Astrocyte (in vitro differentiated cells and primary cell): ENCODE measurements around the gene RGS14. TPM values are rescaled to one million over a fixed set of nuclear protein-coding genes. Genes with fewer than 3 reads are reported as not detected.

Experiments
- DNase-seq: peaks from one replicate; pipeline ENCODE4 v3.0.0-alpha.2; 2010; ENCODE audit warnings: low read depth
- FAIRE-seq: peaks from 2 replicates; lab custom pipeline; 2011; peaks lifted over from hg19 to GRCh38; lab: Jason Lieb, UNC
- H2AFZ ChIP-seq: 2 replicates; pipeline ENCODE4 v1.6.0; 2012; ENCODE audit warnings: low read depth, low read length, inconsistent platforms
- H3K27ac ChIP-seq: 2 replicates; pipeline ENCODE4 v1.5.1; 2011; ENCODE audit warnings: low read depth, low read length, inconsistent platforms
- H3K27me3 ChIP-seq: 2 replicates; pipeline ENCODE4 v1.6.0; 2011; ENCODE audit warnings: low read length, inconsistent platforms; ENCODE audit not compliant: insufficient read depth
- H3K36me3 ChIP-seq: 2 replicates; pipeline ENCODE4 v1.5.1; 2011; ENCODE audit warnings: low read length, inconsistent platforms; ENCODE audit not compliant: insufficient read depth
- H3K4me1 ChIP-seq: 2 replicates; pipeline ENCODE4 v1.5.1; 2011; ENCODE audit warnings: low read length, inconsistent platforms; ENCODE audit not compliant: insufficient read depth
- H3K4me2 ChIP-seq: 2 replicates; pipeline ENCODE4 v1.6.0; 2012; ENCODE audit warnings: low read length, inconsistent platforms
- H3K4me3 ChIP-seq: 2 replicates; pipeline ENCODE4 v1.5.1; 2011; ENCODE audit warnings: low read depth, mild to moderate bottlenecking, low read length, inconsistent platforms; ENCODE audit not compliant: insufficient read depth
- H3K79me2 ChIP-seq: 2 replicates; pipeline ENCODE4 v1.6.0; 2012; ENCODE audit warnings: mild to moderate bottlenecking, low read length, inconsistent platforms; ENCODE audit not compliant: insufficient read depth
- H3K9ac ChIP-seq: 2 replicates; pipeline ENCODE4 v1.6.0; 2012; ENCODE audit warnings: mild to moderate bottlenecking, low read length, inconsistent platforms
- H3K9me3 ChIP-seq: 2 replicates; pipeline ENCODE4 v1.5.1; 2012; ENCODE audit warnings: low read depth, mild to moderate bottlenecking, low read length, inconsistent platforms; ENCODE audit not compliant: insufficient read depth
- H4K20me1 ChIP-seq: 2 replicates; pipeline ENCODE4 v1.6.0; 2012; ENCODE audit warnings: low read length, inconsistent platforms; ENCODE audit not compliant: insufficient read depth
- H3K27ac Mint-ChIP-seq: one replicate; pipeline ENCODE4 v1.8.0; 2021; ENCODE audit warnings: mild to moderate bottlenecking, mixed read lengths; ENCODE audit not compliant: unreplicated experiment
- H3K27me3 Mint-ChIP-seq: one replicate; pipeline ENCODE4 v1.8.0; 2021; ENCODE audit warnings: low read depth, mixed read lengths; ENCODE audit not compliant: unreplicated experiment
- H3K36me3 Mint-ChIP-seq: one replicate; pipeline ENCODE4 v1.8.0; 2021; ENCODE audit warnings: low read depth, mixed read lengths; ENCODE audit not compliant: unreplicated experiment
- H3K4me1 Mint-ChIP-seq: one replicate; pipeline ENCODE4 v1.8.0; 2021; ENCODE audit warnings: low read depth, mixed read lengths; ENCODE audit not compliant: unreplicated experiment
- H3K4me3 Mint-ChIP-seq: one replicate; pipeline ENCODE4 v1.8.0; 2021; ENCODE audit warnings: mild to moderate bottlenecking, moderate library complexity, mixed read lengths; ENCODE audit not compliant: unreplicated experiment
- H3K9me3 Mint-ChIP-seq: one replicate; pipeline ENCODE4 v1.8.0; 2021; ENCODE audit warnings: mild to moderate bottlenecking, mixed read lengths; ENCODE audit not compliant: unreplicated experiment
- CTCF ChIP-seq: IDR thresholded peaks from 2 replicates; pipeline ENCODE4 v1.5.1; 2011; ENCODE audit warnings: low read depth, mild to moderate bottlenecking, inconsistent platforms, low read length, moderate library complexity; ENCODE audit not compliant: insufficient read depth
- EZH2 ChIP-seq: IDR thresholded peaks from 2 replicates; pipeline ENCODE4 v1.6.1; 2012; ENCODE audit warnings: mild to moderate bottlenecking, low read length, inconsistent platforms; ENCODE audit not compliant: insufficient read depth
- total RNA-seq: library from RNA; stranded (reverse); gene quantifications from 2 replicates; pipeline ENCODE4 v1.2.1, GENCODE V29; 2021

RGS14 gene
- total RNA-seq, 1 donor from 2014 or later = 7.8 TPM

GRCh38 chr5:177329883-177330282 is 27.8 kb upstream of the RGS14 start:
- H3K4me1 Mint-ChIP-seq = peaks cover 14% of the 10 kb centered on the region
- Histone ChIP-seq H3K4me1 (peaks cover 21% of the 10 kb centered on the region), H3K36me3 (peaks cover 11% of the 10 kb centered on the region), H2AFZ (no peak overlapping the region), H3K4me2 (no peak overlapping the region), H3K9me3 (no peaks in the 10 kb centered on the region), H4K20me1 (peaks cover 47% of the 10 kb centered on the region), H3K9ac (no peak overlapping the region), H3K27me3 (no peaks in the 10 kb centered on the region), H3K79me2 (peaks cover 7% of the 10 kb centered on the region), H3K4me3 (no peak overlapping the region), H3K27ac (no peak overlapping the region)
- peaks cover 19% of the 10 kb centered on the region for H3K36me3 Mint-ChIP-seq
- H3K9me3 Mint-ChIP-seq = no peaks in the 10 kb centered on the region
- H3K4me3 Mint-ChIP-seq = no peak overlapping the region
- FAIRE-seq (no peak), DNase-seq (no peak)
- H3K27me3 Mint-ChIP-seq = no peaks in the 10 kb centered on the region
- H3K27ac Mint-ChIP-seq = no peak overlapping the region
- TF ChIP-seq EZH2 (no peak), CTCF (no peak)

- Mint-ChIP-seq H3K4me1 (peaks cover 8% of the 10 kb centered on the region), H3K27me3 (no peaks in the 10 kb centered on the region), H3K36me3 (peaks cover 23% of the 10 kb centered on the region), H3K9me3 (no peaks in the 10 kb centered on the region), H3K27ac (no peak overlapping the region), H3K4me3 (no peak overlapping the region)
- peaks cover 11% of the 10 kb centered on the region for H3K36me3 ChIP-seq
- H3K27ac ChIP-seq = no peak overlapping the region
- H3K9ac ChIP-seq = no peak overlapping the region
- FAIRE-seq (no peak), DNase-seq (no peak)
- H3K27me3 ChIP-seq = no peaks in the 10 kb centered on the region
- peaks cover 46% of the 10 kb centered on the region for H4K20me1 ChIP-seq
- H3K9me3 ChIP-seq = no peaks in the 10 kb centered on the region
- no peak overlapping the region for H2AFZ ChIP-seq
- peaks cover 15% of the 10 kb centered on the region for H3K4me1 ChIP-seq
- H3K4me3 ChIP-seq = no peak overlapping the region
- H3K4me2 ChIP-seq = no peak overlapping the region
- H3K79me2 ChIP-seq = peaks cover 7% of the 10 kb centered on the region
- TF ChIP-seq EZH2 (no peak), CTCF (no peak)
Measured at GRCh38 chr5:177330991-177331842, 26.5 kb upstream of the RGS14 start.
